Tibial nerve (tissue), 3 donors: ENCODE data around the gene HADH.

Experiments
- CTCF ChIP-seq, 5 experiments: fragments of 200-600 bp in 3 of 5; fragments of 450-650 bp in 2 of 5; sonication (generic) in 3 of 5; IDR thresholded peaks; one replicate each; pipeline ENCODE4 v1.5.1; 2016 to 2019; ENCODE audit warnings: antibody characterized with exemption in 5 of 5, mild to moderate bottlenecking in 3 of 5, moderate library complexity in 2 of 5
- POLR2A ChIP-seq, 2 donors: fragments of 450-650 bp; IDR thresholded peaks; one replicate each; pipeline ENCODE4 v1.6.1; 2017; ENCODE audit warnings: antibody characterized with exemption in 2 of 2, mild to moderate bottlenecking in 2 of 2, moderate library complexity in 2 of 2

- no peak for TF ChIP-seq CTCF (IDR thresholded peaks at IDR 0.05)
- TF ChIP-seq POLR2A (IDR thresholded peaks at IDR 0.05): no peak
Observed at GRCh38 chr4:108042927-108043326, 53.2 kb downstream of the HADH start.
